Caki2 (cell line): ENCODE measurements around the gene NCKAP1. TPM values are rescaled to one million over a fixed set of nuclear protein-coding genes. Genes with fewer than 3 reads are reported as not detected.

Source experiments
- DNase-seq: peaks from one replicate; pipeline ENCODE4 v3.0.0-alpha.2; 2015; ENCODE audit warnings: low read depth
- in situ Hi-C: cut with HindIII; loops from 2 replicates; pipeline ENCODE4 v1.10.0; 2016; ENCODE audit warnings: low sequenced_read_pairs, low pct_unique_long_range_greater_than_20kb, mixed read lengths
- total RNA-seq: library from RNA; depleted of rRNA; stranded (reverse); fragments of >200 nt; shearing (Covaris generic); gene quantifications from 2 replicates; pipeline ENCODE4 v1.2.3, GENCODE V29; 2014; ENCODE audit warnings: low replicate concordance; rRNA removed

The NCKAP1 gene
- total RNA-seq, 1 experiment from 2014 or later: 88.9 TPM

- in situ Hi-C loops: no loop called here
- no peak for DNase-seq
Observed at GRCh38 chr2:182868054-182868796, 170.0 kb downstream of the NCKAP1 start.

- no peak for DNase-seq
- in situ Hi-C loops: no loop called here
Observed at GRCh38 chr2:182867426-182868053, 170.7 kb downstream of the NCKAP1 start.

GRCh38 chr2:182866461-182867406 is 171.5 kb downstream of the NCKAP1 start, which contains the start of gene FRZB:
Gene FRZB (minus strand): TSS chr2:182866637. CDS start chr2:182866552, 85 bp downstream.
- DNase-seq: no peak
- in situ Hi-C loops: no loop called here

- no peak for DNase-seq
- in situ Hi-C loops: no loop called here
Observed at GRCh38 chr2:182866095-182866460, 172.2 kb downstream of the NCKAP1 start.

- in situ Hi-C loops: no loop called here
Observed at GRCh38 chr2:182864949-182865570, 173.2 kb downstream of the NCKAP1 start.

GRCh38 chr2:182863642-182864041 is 174.6 kb downstream of the NCKAP1 start:
- DNase-seq: no peak

More at GRCh38 chr2:182864949-182865570, 173.2 kb downstream of the NCKAP1 start:
- DNase-seq: no peak

GRCh38 chr2:182862091-182862490 is 176.2 kb downstream of the NCKAP1 start:
- no peak for DNase-seq
- in situ Hi-C loops: no loop called here

More at GRCh38 chr2:182863642-182864041, 174.6 kb downstream of the NCKAP1 start:
- in situ Hi-C loops: no loop called here

- in situ Hi-C loops: no loop called here
- no peak for DNase-seq
Observed at GRCh38 chr2:182860858-182861257, 177.4 kb downstream of the NCKAP1 start.

Other genes starting within 250 kb of the NCKAP1 start
- gene FRZB, start 171.8 kb downstream of the NCKAP1 start, total RNA-seq: not detected in 2 replicates
- 2.6 and 10.3 TPM in 2 replicates for gene DUSP19, start 40.3 kb upstream of the NCKAP1 start, total RNA-seq
- 29.0 and 58.0 TPM in 2 replicates for gene NUP35, start 86.0 kb upstream of the NCKAP1 start, total RNA-seq